Inflammatory macrophage (primary cell): ENCODE results near the gene FBXL13.
"Not testable (repeated sequence)": the region's sequence is repeated elsewhere in the genome, so short reads cannot be mapped to it uniquely, and the experiment has no call there.

Source experiments
- DNase-seq, 2 donors: peaks; one replicate each; pipeline ENCODE4 v3.0.0-alpha.2; 2020 to 2022

FBXL13 gene

GRCh38 chr7:103078226-103078625, 3.6 kb upstream of the FBXL13 start:
- peak; percentile 39 to 65 for DNase-seq

GRCh38 chr7:103077318-103077717, 2.7 kb upstream of the FBXL13 start:
- DNase-seq: no peak

GRCh38 chr7:103076764-103077163, 2.2 kb upstream of the FBXL13 start:
- peak; percentile 40 for DNase-seq

- peak; percentile 46 to 70 for DNase-seq
Measured at GRCh38 chr7:103075337-103075918, 832 bp upstream of the FBXL13 start.

DNA sequence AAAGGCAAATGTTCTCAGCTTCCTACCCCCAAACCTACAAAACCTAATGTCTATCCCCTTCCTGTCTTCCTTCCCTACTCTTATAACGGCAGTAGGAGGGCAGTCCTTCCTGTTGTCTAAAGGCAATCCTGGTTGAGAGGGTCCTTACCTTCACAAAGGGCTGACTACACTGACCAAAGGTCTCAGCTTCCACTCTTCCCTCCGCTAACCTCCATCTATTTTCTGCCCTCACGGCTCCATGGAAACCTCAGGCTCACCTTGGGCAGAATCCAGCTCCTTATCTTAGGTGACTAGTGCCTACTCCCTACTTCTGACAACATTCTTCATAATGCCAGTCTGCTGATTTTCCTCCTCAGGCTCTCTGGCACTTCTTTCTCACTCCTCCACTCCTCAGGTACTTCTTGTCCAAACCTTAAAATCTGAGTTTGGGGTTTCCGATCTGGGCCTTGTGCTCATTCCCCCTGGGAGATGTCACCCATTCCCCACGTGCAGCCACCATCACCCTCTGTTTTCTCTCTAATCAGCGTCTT, 542 bp downstream of the FBXL13 start:
- DNase-seq: no peak

DNA sequence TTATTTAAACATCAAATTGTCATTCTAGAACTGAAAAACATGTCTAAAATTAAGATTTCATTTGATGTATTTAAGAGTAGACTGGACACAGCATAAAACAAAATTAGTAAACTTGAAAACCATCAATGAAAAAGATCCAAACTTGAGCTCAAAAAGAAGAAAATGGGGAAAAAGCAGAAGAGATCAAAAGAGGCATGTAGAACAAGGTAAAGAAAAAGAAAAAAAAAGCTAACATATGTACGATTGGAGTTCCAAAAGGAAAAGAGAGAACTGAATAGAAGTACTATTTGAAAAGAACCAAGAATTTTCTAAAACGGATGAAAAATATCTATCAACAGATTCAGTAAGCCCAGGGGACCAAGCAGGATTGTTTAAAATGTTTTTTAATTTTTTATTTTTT, 3.6 kb downstream of the FBXL13 start:
- DNase-seq: no peak

GRCh38 chr7:103068414-103069403, 5.9 kb downstream of the FBXL13 start:
- no peak for DNase-seq

DNA sequence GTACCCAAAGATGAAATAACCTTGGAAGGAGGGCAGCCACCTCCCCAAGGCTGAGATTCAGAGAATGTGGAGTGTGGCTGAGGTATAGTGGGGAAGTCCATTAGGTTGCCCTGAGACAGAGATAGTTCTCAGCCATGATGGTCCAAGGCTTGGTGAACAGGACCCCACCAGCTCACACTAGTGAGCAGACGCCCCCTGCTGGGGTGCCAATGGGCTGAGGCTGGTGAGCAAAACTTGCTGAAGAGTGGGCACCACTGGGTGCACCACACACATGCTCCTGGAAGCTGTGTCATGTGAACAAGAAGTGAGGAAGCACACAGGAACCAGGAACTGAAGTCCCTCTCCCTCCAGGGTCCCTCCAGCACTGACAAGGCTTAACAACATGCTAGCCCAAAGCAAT, 8.9 kb downstream of the FBXL13 start:
- DNase-seq: peak; percentile 40 to 41

DNA sequence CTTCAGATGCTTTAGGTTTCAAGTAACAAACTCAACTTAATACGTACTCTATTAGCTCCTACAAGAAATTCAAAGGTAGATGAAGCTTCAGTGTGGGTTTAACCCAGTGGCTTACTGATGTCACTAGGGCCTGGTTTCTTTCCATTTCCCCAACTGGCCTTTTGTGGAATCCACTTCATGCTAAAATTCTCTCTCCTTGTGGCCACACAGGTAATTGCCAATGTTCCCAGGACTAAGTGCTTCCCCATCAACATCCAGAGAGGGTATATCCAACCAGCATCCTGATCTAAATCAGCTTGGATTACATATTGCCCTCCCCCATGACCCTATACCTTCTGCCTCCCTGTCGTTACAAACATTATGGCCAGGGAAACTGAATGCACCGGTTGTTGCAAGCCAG, 10.7 kb downstream of the FBXL13 start:
- DNase-seq: no peak

- peak; percentile 18 to 53 for DNase-seq
Measured at GRCh38 chr7:103059471-103059870, 15.1 kb downstream of the FBXL13 start.

DNA sequence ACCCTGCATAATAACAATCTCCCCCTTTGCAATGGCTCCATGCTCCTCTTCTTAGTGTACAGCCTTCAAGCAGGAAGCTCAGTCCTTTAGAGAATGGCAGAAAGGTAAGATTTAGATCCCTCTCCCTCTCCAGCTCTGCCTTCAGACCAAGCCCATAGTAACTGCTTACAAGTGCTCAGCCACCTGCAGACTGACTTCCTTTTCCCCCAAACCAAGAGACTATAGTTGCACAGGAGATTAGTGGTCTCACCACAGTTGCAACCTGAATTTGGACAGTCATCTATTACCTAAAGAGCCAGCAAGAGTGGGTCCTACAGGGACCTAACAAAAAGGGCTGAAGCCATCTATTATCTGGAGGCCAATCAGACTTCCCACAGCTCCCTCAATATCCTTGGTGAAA, 16.5 kb downstream of the FBXL13 start:
- no peak for DNase-seq

GRCh38 chr7:103056006-103056405, 18.6 kb downstream of the FBXL13 start:
- not testable (repeated sequence) for DNase-seq

DNA sequence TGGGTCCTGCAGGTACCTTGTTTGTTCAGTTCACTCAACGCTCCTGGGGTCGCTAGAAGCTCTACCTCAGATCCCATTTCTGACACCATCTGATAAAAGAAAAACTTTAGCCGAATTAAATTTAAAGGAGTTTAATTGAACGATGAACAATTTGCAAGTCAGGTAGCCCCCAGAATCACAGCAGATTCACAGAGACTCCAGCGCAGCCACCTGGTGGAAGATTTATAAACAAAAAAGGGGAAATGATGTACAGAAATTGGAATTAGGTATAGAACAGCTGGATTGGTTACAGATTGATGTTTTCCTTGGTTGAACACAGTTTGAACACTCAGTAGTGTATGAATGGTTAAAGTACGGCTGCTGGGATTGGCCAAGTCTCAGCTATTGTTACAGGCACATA, 23.1 kb downstream of the FBXL13 start:
- no peak for DNase-seq

DNA sequence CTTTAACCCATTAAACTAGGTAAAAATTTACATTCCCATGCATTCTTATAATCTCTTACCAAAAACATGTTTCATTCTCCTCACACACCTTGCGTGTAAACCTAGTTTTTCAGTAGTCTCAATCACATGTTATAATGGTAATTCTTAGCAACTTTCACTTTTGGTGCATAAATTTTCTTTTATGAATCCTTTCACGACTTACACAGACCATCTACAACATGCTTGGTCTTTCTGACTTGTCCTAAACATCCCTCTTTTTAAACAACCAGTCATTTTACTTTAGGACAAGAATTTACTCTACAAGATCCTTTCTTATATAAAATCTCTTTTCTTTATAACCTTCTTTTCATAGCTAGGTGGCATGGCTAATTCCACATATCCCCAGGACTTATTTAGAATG, 25.8 kb downstream of the FBXL13 start:
- no peak for DNase-seq

GRCh38 chr7:103041815-103042214, 32.8 kb downstream of the FBXL13 start:
- DNase-seq: not testable (repeated sequence)

GRCh38 chr7:103037823-103038739, 36.5 kb downstream of the FBXL13 start:
- not testable (repeated sequence) for DNase-seq

- DNase-seq: no peak
Measured at GRCh38 chr7:103037476-103037822, 37.1 kb downstream of the FBXL13 start.

DNA sequence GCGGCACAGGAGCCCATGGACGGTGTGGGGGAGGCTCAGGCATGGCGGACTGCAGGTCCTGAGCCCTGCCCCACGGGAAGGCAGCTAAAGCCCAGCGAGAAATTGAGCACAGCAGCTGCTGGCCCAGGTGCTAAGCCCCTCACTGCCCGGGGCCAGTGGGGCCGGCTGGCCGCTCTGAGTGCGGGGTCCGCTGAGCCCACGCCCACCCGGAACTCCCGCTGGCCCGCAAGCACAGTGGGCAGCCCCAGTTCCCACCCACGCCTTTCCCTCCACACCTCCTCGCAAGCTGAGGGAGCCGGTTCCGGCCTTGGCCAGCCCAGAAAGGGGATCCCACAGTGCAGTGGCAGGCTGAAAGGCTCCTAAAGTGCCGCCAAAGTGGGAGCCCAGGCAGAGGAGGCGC, 40.3 kb downstream of the FBXL13 start:
- DNase-seq: not testable (repeated sequence)

DNA sequence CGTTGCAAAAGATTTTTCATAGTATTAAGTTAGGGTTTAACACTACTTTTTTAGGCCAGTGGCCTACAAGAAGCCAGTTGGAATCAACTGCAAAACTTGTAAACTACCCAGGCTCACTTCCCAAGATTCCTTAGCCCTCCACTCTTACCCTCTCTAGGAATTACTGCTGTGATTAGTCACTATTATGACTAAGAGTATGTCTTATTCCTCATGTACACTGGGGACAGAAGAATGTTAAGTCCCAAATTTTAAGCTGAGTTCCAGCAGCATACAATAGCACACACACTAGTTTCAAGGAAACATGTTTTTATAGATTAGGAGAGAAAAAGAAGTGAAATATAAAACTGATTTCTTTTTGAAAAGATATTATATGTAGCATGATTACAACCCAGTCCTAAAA, 42.8 kb downstream of the FBXL13 start:
- DNase-seq: no peak

DNA sequence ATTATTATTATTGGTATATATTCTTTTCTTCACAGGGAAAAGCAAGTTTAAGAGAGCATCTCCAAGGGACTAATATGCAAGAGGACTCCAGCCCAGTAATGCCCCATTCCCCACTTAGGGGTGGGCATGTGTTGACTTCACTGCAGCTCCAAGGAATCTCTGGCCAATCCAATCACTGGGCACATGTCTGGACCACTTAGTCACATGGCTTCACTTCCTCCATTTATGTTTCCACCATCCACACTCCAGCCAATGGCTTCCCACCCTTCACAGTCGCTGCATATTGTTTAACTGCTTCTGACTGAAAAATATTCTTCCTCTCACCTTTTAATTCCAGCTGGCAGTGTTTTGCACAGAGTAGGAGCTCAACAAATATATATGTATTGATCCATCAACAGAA, 43.6 kb downstream of the FBXL13 start:
- no peak for DNase-seq

GRCh38 chr7:103025341-103025740, 49.3 kb downstream of the FBXL13 start:
- no peak for DNase-seq

GRCh38 chr7:103023578-103023977, 51.0 kb downstream of the FBXL13 start:
- not testable (repeated sequence) for DNase-seq

GRCh38 chr7:103021490-103021889, 53.1 kb downstream of the FBXL13 start:
- DNase-seq: not testable (repeated sequence)
